ENCODE data around the gene SNAPC2. TPM values are rescaled to one million over a fixed set of nuclear protein-coding genes. Genes with fewer than 3 reads are reported as not detected.

SNAPC2 gene
- total and polyA plus RNA-seq, 7 donors: 11.6 to 31.2 (median 20.3) TPM

- peaks cover 0 to 86% (median 84%) of the 10 kb centered on the region in 4 donors for H3K4me1 ChIP-seq
- DNase-seq: no peak
- WGBS, 2 donors: 42 to 57% methylated on average over 17 of the region's 17 CpGs
Measured at GRCh38 chr19:7921302-7921966, 1.3 kb downstream of the SNAPC2 start.

GRCh38 chr19:7921967-7922835, 2.1 kb downstream of the SNAPC2 start:
- 94% methylated on average over 31 of the region's 31 CpGs for WGBS, 2 donors
- Histone ChIP-seq H3K4me3 (peak overlapping the region in 2 of 4 donors; percentile 70 to 74), H3K4me1 (peaks cover 0 to 86% (median 84%) of the 10 kb centered on the region in 4 donors), H3K36me3 (peaks cover 11 to 16% (median 13%) of the 10 kb centered on the region in 4 donors), H3K27me3 (peaks cover 17 to 24% (median 21%) of the 10 kb centered on the region in 3 donors), H3K27ac (peak overlapping the region; percentile 89 to 97 (median 94)), H3K9me3 (no peaks in the 10 kb centered on the region)
- TF ChIP-seq CTCF (IDR thresholded peaks at IDR 0.05) (no peak), POLR2AphosphoS5 (IDR thresholded peaks at IDR 0.05) (no peak), POLR2A (IDR thresholded peaks at IDR 0.05) (no peak), EP300 (IDR thresholded peaks at IDR 0.05) (no peak)
- intact Hi-C loops (cut with DNase I): loop anchor here (2.0 to 10.0 kb wide), 4 partner anchors 17 to 1187 kb away; partner anchors contain the start of genes ANGPTL4, GPR108, MBD3L1 and TRIP10
- no peak for DNase-seq

More at GRCh38 chr19:7921302-7921966, 1.3 kb downstream of the SNAPC2 start:
- H3K4me3 ChIP-seq: peak overlapping the region; percentile 28 to 74 (median 72)
- H3K9me3 ChIP-seq: no peaks in the 10 kb centered on the region
- TF ChIP-seq POLR2A (IDR thresholded peaks at IDR 0.05) (no peak), POLR2AphosphoS5 (IDR thresholded peaks at IDR 0.05) (no peak), CTCF (IDR thresholded peaks at IDR 0.05) (no peak), EP300 (IDR thresholded peaks at IDR 0.05) (no peak)
- peaks cover 24 to 32% (median 28%) of the 10 kb centered on the region in 3 donors for H3K27me3 ChIP-seq
- intact Hi-C loops (cut with DNase I): loop anchor here (2.0 to 10.0 kb wide), 4 partner anchors 17 to 1187 kb away; partner anchors contain the start of genes ANGPTL4, GPR108, MBD3L1 and TRIP10
- peaks cover 11 to 16% (median 13%) of the 10 kb centered on the region in 4 donors for H3K36me3 ChIP-seq
- H3K27ac ChIP-seq: peak overlapping the region; percentile 89 to 97 (median 94)

GRCh38 chr19:7922836-7923195, 2.7 kb downstream of the SNAPC2 start:
- peaks cover 11 to 16% (median 13%) of the 10 kb centered on the region in 4 donors for H3K36me3 ChIP-seq
- peaks cover 0 to 86% (median 84%) of the 10 kb centered on the region in 4 donors for H3K4me1 ChIP-seq
- intact Hi-C loops (cut with DNase I): loop anchor here (10.0 kb wide), 3 partner anchors 442 to 1188 kb away; partner anchors contain the start of genes ANGPTL4, GPR108, MBD3L1 and TRIP10
- 89 to 93% methylated on average over 8 of the region's 8 CpGs for WGBS, 2 donors
- peak overlapping the region in 1 of 4 donors; percentile 59 for H3K4me3 ChIP-seq
- TF ChIP-seq CTCF (IDR thresholded peaks at IDR 0.05) (no peak), POLR2AphosphoS5 (IDR thresholded peaks at IDR 0.05) (no peak), POLR2A (IDR thresholded peaks at IDR 0.05) (no peak), EP300 (IDR thresholded peaks at IDR 0.05) (no peak)
- no peaks in the 10 kb centered on the region for H3K9me3 ChIP-seq
- H3K27ac ChIP-seq: peak overlapping the region; percentile 89 to 97 (median 94)
- no peak for DNase-seq
- H3K27me3 ChIP-seq: peaks cover 12 to 18% (median 14%) of the 10 kb centered on the region in 3 donors

- peaks cover 0 to 88% (median 87%) of the 10 kb centered on the region in 4 donors for H3K4me1 ChIP-seq
- 83% methylated on average over 31 of the region's 31 CpGs for WGBS, 2 donors
- DNase-seq: peak; percentile 91
- peaks cover 6 to 11% (median 7%) of the 10 kb centered on the region in 3 donors for H3K27me3 ChIP-seq
- H3K4me3 ChIP-seq: peak overlapping the region; percentile 39 to 81 (median 64)
- TF ChIP-seq POLR2A (IDR thresholded peaks at IDR 0.05) (peak in 1 of 2 donors; percentile 4), CTCF (IDR thresholded peaks at IDR 0.05) (no peak), EP300 (IDR thresholded peaks at IDR 0.05) (no peak), POLR2AphosphoS5 (IDR thresholded peaks at IDR 0.05) (peak; percentile 48 to 67 (median 60))
- intact Hi-C loops (cut with DNase I): loop anchor here (10.0 kb wide), 3 partner anchors 441 to 1189 kb away; partner anchors contain the start of genes ANGPTL4, GPR108, MBD3L1 and TRIP10
- no peaks in the 10 kb centered on the region for H3K9me3 ChIP-seq
- peak overlapping the region; percentile 89 to 97 (median 94) for H3K27ac ChIP-seq
- H3K36me3 ChIP-seq: peaks cover 11 to 16% (median 13%) of the 10 kb centered on the region in 4 donors
Measured at GRCh38 chr19:7923295-7924191, 3.4 kb downstream of the SNAPC2 start.
